GM18873 (cell line): Measurements from ENCODE around the gene VGF.
"Not testable (repeated sequence)": the region's sequence is repeated elsewhere in the genome, so short reads cannot be mapped to it uniquely, and the experiment has no call there.

Experiments
- ATAC-seq: cut with Tn5 transposase; IDR thresholded peaks from one replicate; pipeline ENCODE4 v1.9.1; 2021; ENCODE audit warnings: mild to moderate bottlenecking, moderate library complexity, moderate number of reproducible peaks; ENCODE audit not compliant: unreplicated experiment, low FRiP score

The VGF gene

DNA sequence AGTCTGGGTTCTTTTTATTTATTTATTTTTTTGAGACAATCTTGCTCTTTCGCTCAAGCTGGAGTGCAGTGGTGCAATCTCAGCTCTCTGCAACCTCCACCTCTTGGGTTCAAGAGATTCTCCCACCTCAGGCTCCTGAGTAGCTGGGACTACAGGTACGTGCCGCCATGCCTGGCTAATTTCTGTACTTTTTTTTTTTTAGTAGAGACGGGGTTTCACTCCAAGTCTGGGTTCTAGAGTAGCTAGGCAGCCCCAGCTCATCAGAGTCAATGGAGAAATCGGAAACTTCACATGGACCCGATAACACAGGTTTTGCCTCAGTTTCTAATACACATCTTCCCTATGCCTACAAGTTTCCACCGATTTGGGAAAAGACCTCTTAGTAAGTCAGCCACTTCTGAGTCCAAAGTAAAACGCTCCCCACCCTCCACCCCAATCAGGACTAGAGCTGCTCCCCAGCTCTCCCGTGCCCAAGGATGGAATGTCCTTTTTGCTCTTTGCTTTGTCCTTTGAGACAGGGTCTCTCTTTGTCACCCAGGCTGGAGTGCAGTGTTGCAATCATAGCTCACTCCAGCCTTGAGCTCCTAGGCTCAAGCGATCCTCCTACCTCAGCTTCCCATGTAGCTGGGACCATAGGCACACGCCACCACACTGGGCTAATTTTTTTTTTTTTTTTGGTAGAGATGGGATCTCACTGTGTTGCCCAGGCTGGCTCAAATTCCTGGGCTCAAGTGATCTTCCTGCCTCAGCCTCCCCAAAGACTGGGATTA lies 42.3 kb downstream of the VGF start:
- ATAC-seq: no peak

DNA sequence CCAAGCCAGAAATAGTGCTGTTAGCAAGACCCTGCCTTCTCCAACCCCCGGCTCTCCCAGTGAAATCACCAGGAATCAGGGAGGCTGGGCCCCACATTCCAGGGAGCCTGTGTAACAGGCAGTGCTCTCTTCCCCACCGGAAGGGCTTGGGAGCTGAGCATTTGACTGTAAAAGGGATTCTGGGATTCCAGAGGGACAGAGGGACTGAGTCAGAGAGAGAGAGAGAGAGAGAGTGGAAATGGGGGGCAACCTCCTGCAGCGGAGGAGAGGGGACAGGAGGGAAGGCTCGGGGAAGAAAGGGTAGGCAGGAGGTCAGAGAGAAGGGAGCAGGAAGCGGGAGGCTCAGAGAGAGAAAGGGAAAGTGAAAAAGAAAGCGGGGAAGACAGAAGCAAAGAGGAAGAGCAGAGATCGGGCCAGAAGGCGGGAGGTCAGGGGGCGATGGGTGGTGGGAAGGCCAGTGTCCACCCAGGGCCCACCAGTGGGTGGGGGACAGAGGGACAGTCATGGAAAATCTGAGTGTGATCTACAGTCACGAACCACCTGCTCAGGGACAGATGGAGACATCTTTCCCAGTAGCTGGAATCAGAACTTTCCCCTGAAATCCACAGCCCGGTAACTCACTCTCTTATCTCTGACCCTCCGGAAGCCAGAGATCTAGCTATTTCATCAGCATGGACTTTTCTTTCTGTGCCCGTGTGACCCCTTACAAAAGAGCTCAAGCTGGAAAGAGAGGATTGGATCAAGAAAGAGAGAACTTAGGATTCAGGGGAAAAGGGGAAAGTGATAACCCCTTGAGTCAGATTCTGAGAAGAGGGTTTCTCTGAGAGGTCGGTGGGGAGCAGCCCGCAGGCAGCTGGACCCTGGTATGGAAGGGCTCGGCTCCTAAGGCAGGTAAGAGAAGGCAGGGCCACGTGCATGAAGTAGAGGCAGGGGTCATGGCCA lies 43.1 kb downstream of the VGF start:
- ATAC-seq: no peak

DNA sequence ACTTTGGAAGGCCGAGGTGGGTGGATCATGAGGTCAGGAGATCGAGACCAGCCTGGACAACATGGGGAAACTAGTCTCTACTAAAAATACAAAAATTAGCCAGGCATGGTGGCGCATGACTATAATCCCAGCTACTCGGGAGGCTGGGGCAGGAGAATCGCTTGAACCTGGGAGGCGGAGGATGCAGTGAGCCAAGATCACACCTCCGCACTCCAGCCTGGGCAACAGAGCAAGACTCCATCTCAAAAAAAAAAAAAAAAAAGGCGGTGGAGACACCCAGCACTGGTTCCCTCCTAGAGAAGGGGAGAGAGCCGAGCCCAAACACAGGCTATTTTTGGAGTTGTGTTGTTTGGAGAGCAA lies 43.8 kb downstream of the VGF start:
- ATAC-seq: not testable (repeated sequence)

DNA sequence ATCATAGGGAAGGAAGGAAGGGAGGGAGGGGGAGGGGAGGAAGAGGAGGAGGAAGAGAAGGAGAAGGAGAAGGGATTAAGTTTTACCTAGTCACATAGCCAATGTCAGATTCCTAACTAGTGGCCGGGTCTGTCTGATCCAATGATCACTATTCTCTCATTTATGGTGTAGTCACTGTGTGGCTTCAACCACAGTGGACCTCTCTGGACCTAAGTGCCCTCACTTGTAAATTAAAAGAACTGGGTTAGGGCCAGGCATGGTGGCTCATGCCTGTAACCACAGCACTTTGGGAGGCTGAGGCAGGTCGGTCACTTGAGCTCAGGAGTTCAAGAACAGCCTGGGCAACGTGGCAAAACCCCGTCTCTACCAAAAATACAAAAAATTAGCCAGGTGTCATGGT lies 45.1 kb downstream of the VGF start:
- ATAC-seq: no peak

DNA sequence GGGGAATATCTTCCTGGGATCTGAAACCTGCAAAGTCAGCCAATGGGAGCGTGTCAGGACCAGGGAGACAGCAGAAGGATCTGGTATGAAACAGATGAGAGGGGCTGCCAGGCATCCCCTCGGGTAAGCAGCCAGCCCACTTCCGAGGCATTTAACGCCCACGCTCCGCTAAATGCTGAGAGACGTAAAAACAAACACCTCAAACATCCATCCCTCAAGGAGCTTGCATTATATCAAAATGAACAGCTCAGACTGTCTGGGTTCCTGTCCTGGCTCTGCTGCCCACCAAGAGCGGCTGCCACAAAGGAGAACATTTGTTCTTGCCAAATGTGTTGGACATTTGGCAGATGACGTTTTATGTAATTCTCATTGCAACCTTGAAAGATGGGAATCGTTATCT lies 45.5 kb downstream of the VGF start:
- no peak for ATAC-seq

DNA sequence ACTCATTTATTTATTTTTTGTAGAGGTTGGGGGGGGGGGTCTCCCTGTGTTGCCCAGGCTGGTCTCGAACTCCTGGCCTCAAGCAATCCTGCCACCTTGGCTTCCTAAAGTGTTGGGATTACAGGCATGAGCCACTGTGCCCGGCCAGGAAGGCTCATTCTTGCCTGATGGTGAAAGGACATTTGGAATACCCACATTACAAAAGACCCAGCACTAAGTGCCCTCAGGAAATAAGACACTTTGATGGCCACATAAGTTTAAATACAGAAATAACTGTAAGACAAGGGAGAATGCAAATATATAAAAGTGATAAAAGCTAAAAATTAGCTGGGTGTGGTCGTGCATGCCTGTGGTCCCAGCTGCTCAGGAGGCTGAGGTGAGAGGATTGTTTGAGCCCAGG lies 46.5 kb downstream of the VGF start:
- no peak for ATAC-seq

DNA sequence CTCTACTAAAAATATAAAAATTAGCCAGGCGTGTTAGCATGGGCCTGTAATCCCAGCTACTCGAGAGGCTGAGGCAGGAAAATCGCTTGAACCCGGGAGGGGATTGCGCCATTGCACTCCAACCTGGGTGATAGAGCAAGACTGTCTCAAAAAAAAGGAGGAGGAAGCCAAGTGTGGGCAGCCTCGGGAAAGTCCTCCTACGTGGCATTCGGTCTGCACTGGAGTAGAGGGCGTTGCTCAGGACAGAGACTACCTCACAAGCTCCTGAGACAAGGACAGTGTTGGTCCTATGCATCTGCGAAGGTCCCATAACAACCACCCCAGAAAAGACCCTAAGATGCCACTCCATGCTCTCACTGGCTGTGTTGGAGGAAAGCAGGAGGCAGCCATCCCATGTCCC lies 48.5 kb downstream of the VGF start:
- ATAC-seq: no peak

DNA sequence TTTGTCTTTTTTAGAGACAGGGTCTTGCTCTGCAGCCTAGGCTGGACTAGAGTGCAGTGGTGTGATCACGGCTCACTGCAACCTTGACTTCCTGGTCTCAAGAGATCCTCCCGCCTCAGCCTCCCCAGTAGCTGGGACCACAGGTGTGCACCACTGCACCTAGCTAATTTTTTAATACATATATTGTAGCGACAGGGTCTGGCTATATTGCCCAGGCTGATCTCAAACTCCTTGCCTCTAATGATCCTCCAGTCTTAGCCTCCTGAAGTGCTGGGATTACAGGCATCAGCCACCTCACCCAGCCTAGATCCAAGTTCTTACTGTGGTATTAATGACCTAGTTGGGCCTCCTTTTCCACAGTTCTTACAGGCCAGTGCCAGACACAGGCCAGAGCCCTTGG lies 50.2 kb downstream of the VGF start:
- ATAC-seq: no peak

DNA sequence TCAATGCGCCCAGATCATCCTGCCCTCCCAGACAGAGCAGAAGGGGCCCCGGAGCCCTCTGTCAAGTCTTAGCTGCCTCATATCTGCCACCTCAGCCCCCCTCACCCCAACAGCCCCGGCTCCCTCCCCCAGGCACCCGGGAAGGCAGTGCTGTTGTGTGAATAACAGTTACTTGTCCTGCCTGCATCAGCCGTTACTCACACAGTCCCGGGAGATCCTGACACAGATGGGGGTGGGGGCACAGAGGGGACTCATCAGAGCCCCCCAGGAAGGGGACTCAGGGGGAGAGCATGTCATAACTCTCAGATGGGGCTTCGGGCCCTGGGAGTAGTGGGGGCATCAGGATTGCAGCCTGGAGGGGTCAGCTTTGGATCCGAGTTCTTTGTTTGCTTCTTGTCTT lies 50.9 kb downstream of the VGF start:
- no peak for ATAC-seq

DNA sequence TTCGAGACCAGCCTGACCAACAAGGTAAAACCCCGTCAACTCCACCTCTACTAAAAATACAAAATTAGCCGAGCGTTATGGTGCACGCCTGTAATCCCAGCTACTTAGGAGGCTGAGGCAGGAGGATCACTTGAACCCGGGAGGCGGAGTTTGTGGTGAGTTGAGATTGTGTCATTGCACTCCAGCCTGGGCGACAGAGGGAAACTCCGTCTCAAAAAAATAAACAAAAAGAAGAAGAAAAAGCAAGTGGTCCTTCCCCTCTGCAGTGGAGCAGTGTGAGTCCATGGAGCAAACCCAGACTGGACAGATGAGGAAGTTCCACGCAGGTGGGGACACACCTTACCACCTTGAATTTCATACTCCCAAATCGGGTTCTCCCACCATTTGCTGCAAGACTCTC lies 51.5 kb downstream of the VGF start:
- no peak for ATAC-seq

DNA sequence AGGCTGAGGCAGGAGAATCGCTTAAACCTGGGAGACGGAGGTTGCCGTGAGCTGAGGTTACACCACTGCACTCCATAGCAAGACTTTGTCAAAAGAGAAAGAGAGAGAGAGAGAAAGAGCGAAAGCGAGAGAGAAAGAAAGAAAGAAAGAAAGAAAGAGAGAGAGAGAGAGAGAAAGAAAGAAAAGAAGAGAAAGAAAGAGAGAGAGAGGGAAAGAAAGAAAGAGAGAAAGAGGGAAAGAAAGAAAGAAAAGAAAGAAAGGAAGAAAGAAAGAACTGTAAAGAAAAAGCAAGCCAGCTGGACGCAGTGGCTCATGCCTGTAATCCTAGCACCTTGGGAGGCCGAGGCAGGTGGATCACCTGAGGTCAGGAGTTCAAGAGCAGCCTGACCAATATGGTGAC lies 52.2 kb downstream of the VGF start:
- ATAC-seq: not testable (repeated sequence)
